Thyroid gland (tissue), 4 donors: ENCODE results near the gene RTN4R. TPM values are rescaled to one million over a fixed set of nuclear protein-coding genes. Genes with fewer than 3 reads are reported as not detected.
"Not testable (repeated sequence)": the region's sequence is repeated elsewhere in the genome, so short reads cannot be mapped to it uniquely, and the experiment has no call there.

Source experiments
- DNase-seq, 2 donors: peaks; one replicate each; pipeline ENCODE4 v3.0.0-alpha.2; 2019
- H3K27ac ChIP-seq, 3 donors: fragments of 200-600 bp; sonication (generic); 1 replicate in 2 of 3; 2 replicates in 1 of 3; pipeline ENCODE4 v1.5.1; 2016 to 2019; ENCODE audit warnings: mild to moderate bottlenecking in 1 of 3, moderate library complexity in 1 of 3
- H3K27me3 ChIP-seq: fragments of 200-600 bp; sonication (generic); one replicate; pipeline ENCODE4 v1.5.1; 2019
- H3K36me3 ChIP-seq, 2 donors: fragments of 200-600 bp; sonication (generic); one replicate each; pipeline ENCODE4 v1.5.1; 2016 to 2019
- H3K4me1 ChIP-seq, 2 donors: fragments of 200-600 bp; sonication (generic); one replicate each; pipeline ENCODE4 v1.5.1; 2017 to 2019
- H3K4me3 ChIP-seq, 3 donors: fragments of 200-600 bp; sonication (generic); replicated peaks in 1 of 3; 1 replicate in 2 of 3; 2 replicates in 1 of 3; pipeline ENCODE4 v1.5.1; 2016; ENCODE audit warnings: mild to moderate bottlenecking in 1 of 3
- H3K9me3 ChIP-seq: fragments of 200-600 bp; sonication (generic); one replicate; pipeline ENCODE4 v1.5.1; 2017
- POLR2A ChIP-seq, 2 donors: fragments of 450-650 bp; IDR thresholded peaks; one replicate each; pipeline ENCODE4 v1.6.1; 2017; ENCODE audit warnings: antibody characterized with exemption in 2 of 2, mild to moderate bottlenecking in 2 of 2, moderate library complexity in 1 of 2
- WGBS, 2 donors: methylation state at CpG; one replicate each; pipeline ENCODE4 v1.1.5; 2017; 5-methylcytosine and 5-hydroxymethylcytosine counted together
- intact Hi-C: fragments of 100-400 bp; cut with DNase I; formaldehyde crosslinking; loops from one replicate; pipeline ENCODE4 v1.15.1; 2023
- total RNA-seq, 4 donors: library from RNA; depleted of rRNA; stranded (reverse); fragments of >200 nt; gene quantifications; one replicate each; pipeline ENCODE4 v1.2.3, GENCODE V29; 2016
- TF ChIP-seq, protein P1 (sequence below), 6 experiments: fragments of 200-600 bp in 3 of 6; fragments of 450-650 bp in 3 of 6; sonication (generic) in 3 of 6; IDR thresholded peaks; one replicate each; pipeline ENCODE4 v1.5.1; 2016 to 2019; ENCODE audit warnings: antibody characterized with exemption in 6 of 6, mild to moderate bottlenecking in 2 of 6, inconsistent platforms in 1 of 6, moderate library complexity in 1 of 6

The RTN4R gene
- total RNA-seq, 4 donors from 2014 or later = 4.0 to 8.6 (median 5.9) TPM

GRCh38 chr22:20271114-20271994, 3.2 kb upstream of the RTN4R start:
- no peaks in the 10 kb centered on the region for H3K27me3 ChIP-seq
- DNase-seq = no peak
- no peak overlapping the region for H3K27ac ChIP-seq
- no peak for TF ChIP-seq POLR2A (IDR thresholded peaks at IDR 0.05)
- TF ChIP-seq, protein P1, sequence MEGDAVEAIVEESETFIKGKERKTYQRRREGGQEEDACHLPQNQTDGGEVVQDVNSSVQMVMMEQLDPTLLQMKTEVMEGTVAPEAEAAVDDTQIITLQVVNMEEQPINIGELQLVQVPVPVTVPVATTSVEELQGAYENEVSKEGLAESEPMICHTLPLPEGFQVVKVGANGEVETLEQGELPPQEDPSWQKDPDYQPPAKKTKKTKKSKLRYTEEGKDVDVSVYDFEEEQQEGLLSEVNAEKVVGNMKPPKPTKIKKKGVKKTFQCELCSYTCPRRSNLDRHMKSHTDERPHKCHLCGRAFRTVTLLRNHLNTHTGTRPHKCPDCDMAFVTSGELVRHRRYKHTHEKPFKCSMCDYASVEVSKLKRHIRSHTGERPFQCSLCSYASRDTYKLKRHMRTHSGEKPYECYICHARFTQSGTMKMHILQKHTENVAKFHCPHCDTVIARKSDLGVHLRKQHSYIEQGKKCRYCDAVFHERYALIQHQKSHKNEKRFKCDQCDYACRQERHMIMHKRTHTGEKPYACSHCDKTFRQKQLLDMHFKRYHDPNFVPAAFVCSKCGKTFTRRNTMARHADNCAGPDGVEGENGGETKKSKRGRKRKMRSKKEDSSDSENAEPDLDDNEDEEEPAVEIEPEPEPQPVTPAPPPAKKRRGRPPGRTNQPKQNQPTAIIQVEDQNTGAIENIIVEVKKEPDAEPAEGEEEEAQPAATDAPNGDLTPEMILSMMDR (IDR thresholded peaks at IDR 0.05) = no peak
- no peaks in the 10 kb centered on the region for H3K36me3 ChIP-seq
- peaks cover 10 to 11% of the 10 kb centered on the region in 2 donors for H3K4me1 ChIP-seq
- WGBS, 2 donors = 93 to 94% methylated on average over 6 to 7 of the region's 14 CpGs
- intact Hi-C loops = no loop called here
- H3K4me3 ChIP-seq = no peak overlapping the region
- H3K9me3 ChIP-seq = no peaks in the 10 kb centered on the region

DNA sequence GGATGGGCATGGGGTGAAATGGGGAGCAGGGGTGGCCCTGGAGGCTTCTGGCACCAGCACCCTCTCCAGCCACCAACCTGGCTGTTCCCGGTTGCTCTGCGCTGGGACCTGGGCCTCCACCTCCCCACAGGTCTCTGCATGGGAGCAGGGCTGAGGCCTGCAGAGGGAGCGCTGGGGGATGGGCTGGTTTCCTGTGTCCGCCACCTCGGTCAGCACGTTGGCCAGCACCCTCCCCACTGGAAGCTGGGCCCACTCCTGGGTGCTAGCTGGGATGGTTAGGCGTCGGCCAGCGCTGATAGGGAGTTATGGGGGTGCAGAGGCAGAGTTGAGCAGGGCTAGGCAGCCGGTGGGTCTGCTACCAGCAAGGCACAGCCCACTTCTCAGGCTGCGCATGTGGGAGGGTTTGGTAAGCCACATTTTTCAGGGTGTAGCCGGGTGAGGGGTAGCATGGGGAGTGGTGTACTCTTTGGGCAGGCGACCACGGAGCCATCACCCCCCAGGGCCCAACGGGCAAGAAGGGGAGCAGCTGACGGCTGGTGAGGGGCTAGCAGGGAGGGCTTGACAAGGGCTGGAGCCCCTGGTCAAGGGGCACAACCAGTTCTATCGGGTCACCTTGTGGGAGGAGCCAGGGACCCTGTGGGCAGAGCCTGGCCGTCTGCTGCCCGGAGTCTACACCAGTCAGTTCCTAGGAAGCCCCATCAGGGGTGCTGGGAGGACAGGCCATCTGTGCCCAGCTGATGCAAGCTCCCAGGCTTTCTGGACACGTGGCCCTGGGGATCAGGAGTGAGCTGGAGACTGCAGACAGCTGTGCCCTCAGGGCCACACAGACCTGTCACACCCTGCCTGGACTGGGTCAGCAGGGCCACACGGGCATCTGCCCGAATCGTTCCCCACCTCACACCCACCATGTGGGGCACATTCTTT, 2.3 kb upstream of the RTN4R start:
- DNase-seq, H3K4me3 ChIP-seq, H3K9me3 ChIP-seq, intact Hi-C loops, H3K27me3 ChIP-seq, H3K36me3 ChIP-seq, H3K27ac ChIP-seq: not testable (repeated sequence)
- H3K4me1 ChIP-seq = peaks cover 10 to 11% of the 10 kb centered on the region in 2 donors
- WGBS, 2 donors = 78% methylated on average over 6 to 17 of the region's 23 CpGs

GRCh38 chr22:20269673-20270072, 1.6 kb upstream of the RTN4R start:
- not testable (repeated sequence) for DNase-seq, H3K9me3 ChIP-seq, H3K36me3 ChIP-seq, H3K27me3 ChIP-seq, H3K27ac ChIP-seq, H3K4me3 ChIP-seq
- WGBS, 2 donors = 83 to 95% methylated on average over 1 to 7 of the region's 8 CpGs
- intact Hi-C loops = loop anchor here (5.0 kb wide), 1 partner anchor 112 kb away; no protein-coding TSS in a partner anchor
- peaks cover 10 to 11% of the 10 kb centered on the region in 2 donors for H3K4me1 ChIP-seq

DNA sequence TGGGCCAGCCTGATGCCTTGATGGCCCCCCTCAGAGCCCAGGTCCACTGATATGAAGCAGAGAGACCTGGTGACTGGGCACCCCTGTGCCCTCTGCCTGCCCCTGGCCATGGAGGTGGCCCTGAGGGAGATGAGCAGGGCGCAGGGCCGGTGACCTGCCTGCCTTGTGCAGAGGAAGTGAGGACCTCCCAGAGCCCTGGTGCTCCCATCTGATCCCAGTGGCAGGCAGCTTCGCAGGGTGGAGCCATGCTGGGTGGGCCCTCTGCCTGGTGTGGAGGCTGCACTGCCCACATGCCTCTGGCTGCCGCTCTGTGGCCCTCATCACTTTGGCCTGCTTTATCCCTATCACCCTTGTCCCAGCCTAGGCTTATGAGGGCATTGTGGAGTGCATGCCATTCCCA, 1.1 kb upstream of the RTN4R start:
- not testable (repeated sequence) for H3K27me3 ChIP-seq, H3K27ac ChIP-seq, H3K36me3 ChIP-seq, DNase-seq, H3K9me3 ChIP-seq, H3K4me3 ChIP-seq
- WGBS, 2 donors = no CpG with 5 or more reads among the region's 4 CpGs
- H3K4me1 ChIP-seq = peaks cover 10 to 11% of the 10 kb centered on the region in 2 donors
- intact Hi-C loops = loop anchor here (5.0 kb wide), 1 partner anchor 112 kb away; no protein-coding TSS in a partner anchor

DNA sequence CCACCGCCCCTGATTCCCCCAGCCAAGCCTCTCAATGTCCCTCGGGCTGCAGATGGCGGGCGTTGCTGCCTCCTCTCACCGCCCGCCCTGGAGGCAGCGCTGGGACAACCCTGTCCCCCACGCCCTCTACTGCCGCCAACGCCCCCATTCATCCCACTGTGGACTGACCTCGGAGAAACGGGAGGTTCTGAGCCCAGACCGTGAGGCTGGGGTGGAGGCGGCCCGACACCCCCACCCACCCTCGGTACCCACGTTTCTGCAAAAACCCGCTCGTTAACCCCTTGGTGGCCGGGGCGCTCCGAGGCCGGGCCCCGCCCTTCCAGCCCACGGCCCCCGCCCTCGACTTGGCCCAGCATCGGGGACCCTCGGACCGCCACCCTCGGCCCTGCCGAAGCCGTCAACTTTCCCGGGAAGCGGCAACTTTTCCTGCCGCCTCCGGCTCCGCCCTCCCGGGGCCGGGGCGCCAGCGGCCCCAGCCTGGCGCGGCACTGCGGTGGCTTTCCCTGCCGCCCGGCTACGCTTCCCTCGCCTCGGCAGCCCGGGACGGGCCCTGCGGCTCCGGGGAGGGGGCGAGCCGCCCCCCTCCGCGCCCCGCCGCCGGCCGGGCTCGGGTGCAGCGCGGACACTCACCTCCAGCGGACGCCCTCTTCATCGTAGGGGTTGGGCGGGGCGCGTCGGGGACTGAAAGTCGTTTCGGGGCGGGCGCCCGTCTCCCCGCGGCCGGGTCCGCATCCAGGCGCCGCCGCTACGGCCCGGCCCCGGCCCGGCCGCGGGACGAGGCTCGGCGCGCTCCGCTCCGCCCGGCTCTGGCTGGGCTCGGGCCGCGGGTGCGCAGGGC, 458 bp downstream of the RTN4R start:
- peak; percentile 55 for DNase-seq
- TF ChIP-seq POLR2A (IDR thresholded peaks at IDR 0.05) = no peak
- TF ChIP-seq, protein P1 (IDR thresholded peaks at IDR 0.05) = no peak
- Histone ChIP-seq H3K27ac (no peak overlapping the region), H3K9me3 (no peaks in the 10 kb centered on the region), H3K27me3 (no peaks in the 10 kb centered on the region), H3K4me3 (peak overlapping the region in 2 of 3 donors; percentile 17 to 54), H3K36me3 (no peaks in the 10 kb centered on the region), H3K4me1 (peaks cover 11 to 13% of the 10 kb centered on the region in 2 donors)
- WGBS, 2 donors = 2 to 9% methylated on average over 11 to 13 of the region's 101 CpGs
- intact Hi-C loops = loop anchor here (5.0 kb wide), 1 partner anchor 110 kb away; no protein-coding TSS in a partner anchor

- intact Hi-C loops = loop anchor here (5.0 kb wide), 1 partner anchor 110 kb away; no protein-coding TSS in a partner anchor
- DNase-seq = peak in 1 of 2 donors; percentile 9
- not testable (repeated sequence) for H3K27ac ChIP-seq, H3K9me3 ChIP-seq, H3K36me3 ChIP-seq, H3K27me3 ChIP-seq
- 58 to 74% methylated on average over 20 of the region's 33 CpGs for WGBS, 2 donors
- Histone ChIP-seq H3K4me1 (peaks cover 11 to 13% of the 10 kb centered on the region in 2 donors), H3K4me3 (peak overlapping the region in 1 of 3 donors; percentile 54)
These were observed 1.3 kb downstream of the RTN4R start for GRCh38 chr22:20266667-20267440.

GRCh38 chr22:20265772-20266666, 2.1 kb downstream of the RTN4R start:
- H3K4me1 ChIP-seq = peaks cover 11 to 13% of the 10 kb centered on the region in 2 donors
- 97 to 100% methylated on average over 9 to 13 of the region's 15 CpGs for whole genome bisulfite sequencing, 2 donors
- intact Hi-C loops = loop anchor here (5.0 kb wide), 1 partner anchor 109 kb away; no protein-coding TSS in a partner anchor
- not testable (repeated sequence) for H3K27ac ChIP-seq, H3K4me3 ChIP-seq, DNase-seq, H3K36me3 ChIP-seq, H3K27me3 ChIP-seq, H3K9me3 ChIP-seq
